HCT116 (cell line): ENCODE results near the gene CRAT. TPM values are rescaled to one million over a fixed set of nuclear protein-coding genes. Genes with fewer than 3 reads are reported as not detected.

Experiments used
- ATAC-seq: fragments of 200-7000 bp; cut with Tn5 transposase; 2 replicates; pipeline ENCODE4 v1.9.1; 2020; ENCODE audit warnings: mild to moderate bottlenecking, moderate library complexity
- BruUV-seq: library from RNA; stranded (reverse); fragments of 400-500 nt; replicated peaks from 2 replicates; lab custom pipeline; 2021; lab: Mats Ljungman, UMichigan
- CTCF ChIA-PET: fragments of 300-600 bp; sonication (Branson Sonifier 250); formaldehyde crosslinking; loops from one replicate; lab custom pipeline; 2021; ENCODE audit warnings: antibody characterized with exemption; lab: Charles Lee
- POLR2A ChIA-PET: fragments of 300-600, 350-600 bp; sonication (Branson Sonifier 250); formaldehyde crosslinking; loops from one replicate; lab custom pipeline; 2021; ENCODE audit warnings: antibody characterized with exemption; lab: Charles Lee
- RAD21 ChIA-PET, 2 experiments: fragments of 300-600 bp; sonication (Branson Sonifier 250); formaldehyde crosslinking; loops; one replicate each; lab custom pipeline; 2023; ENCODE audit warnings: low total read pairs in 2 of 2; ENCODE audit not compliant: uncharacterized antibody in 2 of 2, unreplicated experiment in 2 of 2, low non-redundant PET in 1 of 2; lab: Charles Lee
- DNase-seq: peaks from one replicate; pipeline ENCODE4 v3.0.0-alpha.2; 2010; ENCODE audit warnings: low read depth, low spot score
- H2AFZ ChIP-seq: fragments of 200-600 bp; shearing (Covaris generic), sonication (generic); 2 replicates; pipeline ENCODE4 v1.6.1; 2017; ENCODE audit warnings: low read depth, mixed run types, mixed read lengths, antibody characterized with exemption, low read length; ENCODE audit not compliant: poor library complexity, severe bottlenecking
- H3K27ac ChIP-seq: 2 replicates; pipeline ENCODE4 v1.5.1; 2012; ENCODE audit warnings: low read depth, low read length
- H3K27me3 ChIP-seq: fragments of 200-600 bp; sonication (generic); 2 replicates; pipeline ENCODE4 v1.6.1; 2016; ENCODE audit warnings: mixed run types, low read length, mixed read lengths; ENCODE audit not compliant: insufficient read depth
- H3K36me3 ChIP-seq, 2 experiments: fragments of 200-500 bp in 1 of 2; fragments of 200-600 bp in 1 of 2; sonication (Bioruptor generic) in 1 of 2; sonication (generic) in 1 of 2; 2 replicates each; pipeline versions ENCODE4 v1.5.1 to v1.6.1; 2014 to 2016; ENCODE audit warnings: low read length in 2 of 2, inconsistent platforms in 1 of 2, mixed read lengths in 1 of 2, mixed run types in 1 of 2; ENCODE audit not compliant: insufficient read depth in 2 of 2, control insufficient read depth in 1 of 2
- H3K4me1 ChIP-seq, 2 experiments: fragments of 200-600 bp in 1 of 2; sonication (generic) in 1 of 2; 2 replicates each; pipeline versions ENCODE4 v1.5.1 to v1.6.1; 2012 to 2017; ENCODE audit warnings: low read length in 2 of 2, inconsistent platforms in 1 of 2, mild to moderate bottlenecking in 1 of 2, mixed read lengths in 1 of 2, mixed run types in 1 of 2, moderate library complexity in 1 of 2; ENCODE audit not compliant: insufficient read depth in 2 of 2, control insufficient read depth in 1 of 2
- H3K4me2 ChIP-seq: fragments of 200-600 bp; sonication (generic); 2 replicates; pipeline ENCODE4 v1.6.1; 2017; ENCODE audit warnings: mixed run types, low read length, mixed read lengths
- H3K4me3 ChIP-seq, 2 experiments: fragments of 200-600 bp in 1 of 2; sonication (generic) in 1 of 2; replicated peaks in 1 of 2; 2 replicates each; pipeline ENCODE4 v1.5.1; 2011 to 2016; ENCODE audit warnings: low read length in 2 of 2, control low read depth in 1 of 2, low read depth in 1 of 2, mild to moderate bottlenecking in 1 of 2, mixed read lengths in 1 of 2, mixed run types in 1 of 2
- H3K79me2 ChIP-seq: fragments of 200-600 bp; sonication (generic); 2 replicates; pipeline ENCODE4 v1.6.1; 2017; ENCODE audit warnings: mild to moderate bottlenecking, mixed run types, low read length, moderate library complexity, mixed read lengths; ENCODE audit not compliant: insufficient read depth
- H3K9ac ChIP-seq: fragments of 200-600 bp; sonication (generic); 2 replicates; pipeline ENCODE4 v1.6.1; 2016; ENCODE audit warnings: low read length, mixed read lengths
- H3K9me2 ChIP-seq: fragments of 200-600 bp; sonication (generic), shearing (Covaris generic); 2 replicates; pipeline ENCODE4 v1.6.1; 2017; ENCODE audit warnings: mixed run types, mild to moderate bottlenecking, moderate library complexity; ENCODE audit not compliant: insufficient read depth
- H3K9me3 ChIP-seq, 2 experiments: fragments of 200-500 bp in 1 of 2; fragments of 200-600 bp in 1 of 2; sonication (Bioruptor generic) in 1 of 2; sonication (generic) in 1 of 2; 2 replicates each; pipeline ENCODE4 v1.6.1; 2014 to 2017; ENCODE audit warnings: low read length in 2 of 2, mixed read lengths in 2 of 2, inconsistent platforms in 1 of 2, low read depth in 1 of 2, mild to moderate bottlenecking in 1 of 2, mixed run types in 1 of 2, moderate library complexity in 1 of 2; ENCODE audit not compliant: control insufficient read depth in 1 of 2, insufficient read depth in 1 of 2
- H4K20me1 ChIP-seq: fragments of 200-600 bp; sonication (generic), shearing (Covaris generic); 2 replicates; pipeline ENCODE4 v1.6.1; 2017; ENCODE audit warnings: mixed run types, mild to moderate bottlenecking, moderate library complexity; ENCODE audit not compliant: insufficient read depth
- EZH2 ChIP-seq: fragments of 200-600 bp; sonication (generic); IDR thresholded peaks from 2 replicates; pipeline ENCODE4 v1.6.1; 2017; ENCODE audit warnings: antibody characterized with exemption, mixed run types
- POLR2A ChIP-seq: IDR thresholded peaks from 2 replicates; pipeline ENCODE4 v1.7.0; 2011; ENCODE audit warnings: borderline replicate concordance; ENCODE audit not compliant: insufficient read depth, insufficient read length; ENCODE audit errors: extremely low read depth
- RAD21 ChIP-seq: IDR thresholded peaks from 2 replicates; pipeline ENCODE4 v1.6.1; 2012; ENCODE audit warnings: low read depth, mild to moderate bottlenecking
- SP1 ChIP-seq: IDR thresholded peaks from 2 replicates; pipeline ENCODE4 v1.6.1; 2012; ENCODE audit warnings: low read depth
- ZFX ChIP-seq: fragments of 450-650 bp; IDR thresholded peaks from 2 replicates; pipeline ENCODE4 v1.6.1; 2017
- intact Hi-C: fragments of 100-400 bp; cut with micrococcal nuclease; formaldehyde crosslinking; loops from 2 replicates; pipeline ENCODE4 v1.10.0; 2022
- total RNA-seq: library from RNA; stranded (reverse); gene quantifications from one replicate; pipeline ENCODE4 v1.2.1, GENCODE V29; 2021; ENCODE audit not compliant: unreplicated experiment
- TF ChIP-seq, protein P1 (sequence below): IDR thresholded peaks from 2 replicates; pipeline ENCODE4 v1.6.1; 2012
- TF ChIP-seq, protein P2 (sequence below), 3 experiments: fragments of 200-600 bp in 1 of 3; sonication (generic) in 1 of 3; IDR thresholded peaks in 2 of 3; conservative IDR thresholded peaks in 1 of 3; 2 replicates each; pipeline ENCODE4 v1.5.1; 2012 to 2017; ENCODE audit warnings: low read depth in 2 of 3, low read length in 2 of 3, antibody characterized with exemption in 1 of 3, borderline replicate concordance in 1 of 3, control low read depth in 1 of 3, mild to moderate bottlenecking in 1 of 3, mixed read lengths in 1 of 3, mixed run types in 1 of 3, moderate library complexity in 1 of 3; ENCODE audit not compliant: insufficient read depth in 1 of 3
- TF ChIP-seq, protein P3 (sequence below): IDR thresholded peaks from 2 replicates; pipeline ENCODE4 v1.6.1; 2011; ENCODE audit warnings: mild to moderate bottlenecking, low read length, moderate library complexity; ENCODE audit not compliant: insufficient replicate concordance; ENCODE audit errors: extremely low read depth

Gene CRAT
- total RNA-seq, 1 experiment from 2014 or later, result 29.0 TPM

DNA sequence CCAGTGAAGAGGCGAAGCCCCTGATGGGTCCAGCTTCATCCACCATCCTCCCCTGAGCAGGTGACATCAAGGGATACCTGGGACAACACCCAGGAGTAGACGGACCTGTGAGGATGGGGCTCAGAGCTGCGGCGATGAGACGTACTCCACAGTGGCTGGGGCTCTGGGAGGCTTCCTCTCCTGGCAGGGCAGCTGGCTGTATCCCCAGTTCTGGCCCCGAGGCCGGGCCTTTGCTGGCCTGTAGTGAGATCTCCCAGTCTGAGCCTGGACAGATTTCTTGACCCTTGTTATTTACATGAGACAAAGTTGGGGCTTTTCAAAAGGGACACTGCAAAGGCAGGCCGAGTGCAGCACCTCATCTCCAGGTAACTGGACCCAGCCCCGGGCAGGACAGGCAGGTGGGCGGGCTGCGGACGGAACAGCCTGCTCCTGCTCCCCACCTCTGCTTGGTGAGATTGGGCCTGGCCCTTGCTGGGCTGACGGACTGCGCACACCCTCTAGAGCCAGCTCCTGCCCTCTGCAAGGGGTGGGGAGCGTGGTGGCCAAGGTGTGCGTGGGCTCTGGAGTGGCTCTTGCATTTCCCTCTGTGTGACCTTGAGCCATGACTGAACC, 44.4 kb upstream of the CRAT start:
- Histone ChIP-seq H3K9me2 (no peaks in the 10 kb centered on the region), H3K4me3 (no peak overlapping the region)
- RAD21 ChIA-PET, result no interaction called here
- TF ChIP-seq, protein P1, sequence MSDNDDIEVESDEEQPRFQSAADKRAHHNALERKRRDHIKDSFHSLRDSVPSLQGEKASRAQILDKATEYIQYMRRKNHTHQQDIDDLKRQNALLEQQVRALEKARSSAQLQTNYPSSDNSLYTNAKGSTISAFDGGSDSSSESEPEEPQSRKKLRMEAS, result no peak
- TF ChIP-seq, protein P2, sequence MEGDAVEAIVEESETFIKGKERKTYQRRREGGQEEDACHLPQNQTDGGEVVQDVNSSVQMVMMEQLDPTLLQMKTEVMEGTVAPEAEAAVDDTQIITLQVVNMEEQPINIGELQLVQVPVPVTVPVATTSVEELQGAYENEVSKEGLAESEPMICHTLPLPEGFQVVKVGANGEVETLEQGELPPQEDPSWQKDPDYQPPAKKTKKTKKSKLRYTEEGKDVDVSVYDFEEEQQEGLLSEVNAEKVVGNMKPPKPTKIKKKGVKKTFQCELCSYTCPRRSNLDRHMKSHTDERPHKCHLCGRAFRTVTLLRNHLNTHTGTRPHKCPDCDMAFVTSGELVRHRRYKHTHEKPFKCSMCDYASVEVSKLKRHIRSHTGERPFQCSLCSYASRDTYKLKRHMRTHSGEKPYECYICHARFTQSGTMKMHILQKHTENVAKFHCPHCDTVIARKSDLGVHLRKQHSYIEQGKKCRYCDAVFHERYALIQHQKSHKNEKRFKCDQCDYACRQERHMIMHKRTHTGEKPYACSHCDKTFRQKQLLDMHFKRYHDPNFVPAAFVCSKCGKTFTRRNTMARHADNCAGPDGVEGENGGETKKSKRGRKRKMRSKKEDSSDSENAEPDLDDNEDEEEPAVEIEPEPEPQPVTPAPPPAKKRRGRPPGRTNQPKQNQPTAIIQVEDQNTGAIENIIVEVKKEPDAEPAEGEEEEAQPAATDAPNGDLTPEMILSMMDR (IDR thresholded peaks at IDR 0.05 in 2 of 3, conservative IDR thresholded peaks at IDR 0.05 in 1 of 3; ENCODE audit: borderline replicate concordance in 1 of 3, insufficient read depth in 1 of 3, low read depth in 2 of 3, low read length in 2 of 3), result no peak
- TF ChIP-seq RAD21 (no peak), SP1 (no peak)
- TF ChIP-seq, all 23 proteins: peak for 0
- no peaks in the 10 kb centered on the region for H3K27me3 ChIP-seq
- DNase-seq (no peak), ATAC-seq (no peak)
- H3K9me3 ChIP-seq, result no peaks in the 10 kb centered on the region
- H3K36me3 ChIP-seq, result peaks cover 0 to 15% of the 10 kb centered on the region in 2 experiments; a peak in 2 of 4 replicates
- H3K4me2 ChIP-seq, result no peak overlapping the region
- no peaks in the 10 kb centered on the region for H3K4me1 ChIP-seq
- no peak overlapping the region for H2AFZ ChIP-seq
- no peak overlapping the region for H3K9ac ChIP-seq
- ChIA-PET POLR2A (no interaction called here), CTCF (interaction anchor here (2.8 kb wide), 1 partner anchor 12 kb away, joined by 12 read pairs; no protein-coding TSS in a partner anchor)
- no peak overlapping the region for H3K27ac ChIP-seq
- no peaks in the 10 kb centered on the region for H3K79me2 ChIP-seq
- H4K20me1 ChIP-seq, result no peaks in the 10 kb centered on the region
- BruUV-seq, result no TSS peak
- intact Hi-C loops, result no loop called here

DNA sequence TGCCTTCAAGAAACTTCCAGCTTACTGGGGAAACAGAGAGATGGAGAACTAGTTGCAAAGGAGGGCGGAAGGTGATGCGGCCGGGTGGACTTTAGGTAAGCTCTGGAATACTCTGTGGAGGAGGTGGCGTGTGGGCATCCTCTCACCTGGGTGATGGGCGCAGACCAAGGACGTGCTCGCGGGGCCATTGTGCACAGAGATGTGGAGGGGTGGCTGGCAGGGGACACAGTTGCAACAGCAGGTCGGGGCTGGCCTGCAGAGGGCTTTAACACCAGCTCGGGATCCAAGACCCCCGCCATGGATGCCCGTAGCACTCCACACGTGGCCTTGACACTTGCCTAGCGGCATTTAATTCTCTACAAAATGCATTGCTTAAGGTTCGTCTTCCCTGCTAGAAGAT, 40.9 kb upstream of the CRAT start:
- POLR2A ChIA-PET, result interaction anchor here (1.8 kb wide), 1 partner anchor 8 kb away, joined by 7 read pairs; no protein-coding TSS in a partner anchor
- Histone ChIP-seq H3K27me3 (no peaks in the 10 kb centered on the region), H3K4me3 (no peak overlapping the region), H3K79me2 (no peaks in the 10 kb centered on the region), H3K4me1 (no peaks in the 10 kb centered on the region), H3K9me3 (no peaks in the 10 kb centered on the region), H3K9me2 (no peaks in the 10 kb centered on the region), H2AFZ (no peak overlapping the region), H3K36me3 (peaks cover 7 to 18% of the 10 kb centered on the region in 2 experiments; a peak in 2 of 4 replicates), H3K9ac (no peak overlapping the region), H4K20me1 (no peaks in the 10 kb centered on the region), H3K27ac (no peak overlapping the region), H3K4me2 (no peak overlapping the region)
- CTCF ChIA-PET, result no interaction called here
- ATAC-seq (no peak), DNase-seq (no peak)
- no peak for TF ChIP-seq ZFX
- TF ChIP-seq, protein P3, sequence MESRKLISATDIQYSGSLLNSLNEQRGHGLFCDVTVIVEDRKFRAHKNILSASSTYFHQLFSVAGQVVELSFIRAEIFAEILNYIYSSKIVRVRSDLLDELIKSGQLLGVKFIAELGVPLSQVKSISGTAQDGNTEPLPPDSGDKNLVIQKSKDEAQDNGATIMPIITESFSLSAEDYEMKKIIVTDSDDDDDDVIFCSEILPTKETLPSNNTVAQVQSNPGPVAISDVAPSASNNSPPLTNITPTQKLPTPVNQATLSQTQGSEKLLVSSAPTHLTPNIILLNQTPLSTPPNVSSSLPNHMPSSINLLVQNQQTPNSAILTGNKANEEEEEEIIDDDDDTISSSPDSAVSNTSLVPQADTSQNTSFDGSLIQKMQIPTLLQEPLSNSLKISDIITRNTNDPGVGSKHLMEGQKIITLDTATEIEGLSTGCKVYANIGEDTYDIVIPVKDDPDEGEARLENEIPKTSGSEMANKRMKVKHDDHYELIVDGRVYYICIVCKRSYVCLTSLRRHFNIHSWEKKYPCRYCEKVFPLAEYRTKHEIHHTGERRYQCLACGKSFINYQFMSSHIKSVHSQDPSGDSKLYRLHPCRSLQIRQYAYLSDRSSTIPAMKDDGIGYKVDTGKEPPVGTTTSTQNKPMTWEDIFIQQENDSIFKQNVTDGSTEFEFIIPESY, result no peak
- no peak for TF ChIP-seq POLR2A
- no peak for TF ChIP-seq EZH2
- intact Hi-C loops, result no loop called here
- no TSS peak for BruUV-seq
- RAD21 ChIA-PET, result no interaction called here
